AG04449 (cell line): ENCODE measurements around the gene RPUSD1.

Experiments
- CTCF ChIA-PET: fragments of 350-600 bp; formaldehyde crosslinking; extraction: SDS; loops from one replicate; lab custom pipeline; 2021; ENCODE audit warnings: antibody characterized with exemption; lab: Yijun Ruan, JAX
- POLR2A ChIA-PET: fragments of 400-600, 350-600 bp; formaldehyde crosslinking; extraction: SDS; loops from one replicate; lab custom pipeline; 2020; ENCODE audit warnings: antibody characterized with exemption, inconsistent platforms; lab: Yijun Ruan, JAX
- DNase-seq: peaks from one replicate; pipeline ENCODE4 v3.0.0-alpha.2; 2010; ENCODE audit warnings: low read depth, low spot score
- H3K4me3 ChIP-seq: 2 replicates; pipeline ENCODE4 v1.5.1; 2011; ENCODE audit warnings: low read depth, mild to moderate bottlenecking, control low read depth, low read length
- CTCF ChIP-seq: IDR thresholded peaks from one replicate; pipeline ENCODE4 v1.5.1; 2011; ENCODE audit warnings: mild to moderate bottlenecking, moderate library complexity, low read length, control low read depth, inconsistent platforms; ENCODE audit not compliant: insufficient read depth; ENCODE audit errors: missing control alignments

Gene RPUSD1

GRCh38 chr16:767743-768235 lies 20.4 kb downstream of the RPUSD1 start:
- ChIA-PET POLR2A (no interaction called here), CTCF (no interaction called here)
- no peak overlapping the region for H3K4me3 ChIP-seq
- no peak for TF ChIP-seq CTCF
- no peak for DNase-seq

DNA sequence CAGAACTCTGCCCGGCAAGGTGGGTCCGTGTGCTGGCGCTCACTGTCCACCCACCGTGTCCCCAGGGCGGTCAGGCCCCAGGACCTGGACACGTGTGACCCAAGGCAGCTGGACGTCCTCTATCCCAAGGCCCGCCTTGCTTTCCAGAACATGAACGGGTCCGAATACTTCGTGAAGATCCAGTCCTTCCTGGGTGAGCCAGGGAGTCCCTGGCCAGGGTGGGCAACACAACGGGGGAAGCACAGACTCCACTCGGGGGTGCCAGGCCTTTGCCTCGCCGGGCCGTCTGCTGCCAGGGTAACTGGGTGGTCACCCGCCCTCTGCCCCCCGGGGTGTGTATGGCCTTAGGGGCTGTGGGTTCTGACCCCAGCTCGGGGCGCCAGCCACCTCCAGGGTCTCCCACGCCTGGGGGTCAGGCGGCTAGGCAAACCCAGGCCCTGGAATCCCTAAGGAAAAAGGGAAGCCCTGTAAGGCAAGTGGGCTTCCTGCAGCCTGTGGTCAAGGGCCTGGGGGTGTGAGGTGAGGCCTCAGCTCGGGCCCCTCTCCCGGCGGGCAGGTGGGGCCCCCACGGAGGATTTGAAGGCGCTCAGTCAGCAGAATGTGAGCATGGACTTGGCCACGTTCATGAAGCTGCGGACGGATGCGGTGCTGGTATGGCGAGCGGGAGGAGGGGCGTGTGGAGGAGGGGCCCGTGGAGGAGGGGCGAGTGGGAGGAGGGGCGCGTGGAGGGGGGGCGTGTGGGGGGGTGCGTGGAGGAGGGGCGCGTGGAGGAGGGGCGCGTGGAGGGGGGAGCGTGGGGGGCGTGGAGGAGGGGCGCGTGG lies 21.2 kb downstream of the RPUSD1 start:
- no peak for DNase-seq
- ChIA-PET CTCF (no interaction called here), POLR2A (no interaction called here)
- no peak for TF ChIP-seq CTCF
- H3K4me3 ChIP-seq: no peak overlapping the region

DNA sequence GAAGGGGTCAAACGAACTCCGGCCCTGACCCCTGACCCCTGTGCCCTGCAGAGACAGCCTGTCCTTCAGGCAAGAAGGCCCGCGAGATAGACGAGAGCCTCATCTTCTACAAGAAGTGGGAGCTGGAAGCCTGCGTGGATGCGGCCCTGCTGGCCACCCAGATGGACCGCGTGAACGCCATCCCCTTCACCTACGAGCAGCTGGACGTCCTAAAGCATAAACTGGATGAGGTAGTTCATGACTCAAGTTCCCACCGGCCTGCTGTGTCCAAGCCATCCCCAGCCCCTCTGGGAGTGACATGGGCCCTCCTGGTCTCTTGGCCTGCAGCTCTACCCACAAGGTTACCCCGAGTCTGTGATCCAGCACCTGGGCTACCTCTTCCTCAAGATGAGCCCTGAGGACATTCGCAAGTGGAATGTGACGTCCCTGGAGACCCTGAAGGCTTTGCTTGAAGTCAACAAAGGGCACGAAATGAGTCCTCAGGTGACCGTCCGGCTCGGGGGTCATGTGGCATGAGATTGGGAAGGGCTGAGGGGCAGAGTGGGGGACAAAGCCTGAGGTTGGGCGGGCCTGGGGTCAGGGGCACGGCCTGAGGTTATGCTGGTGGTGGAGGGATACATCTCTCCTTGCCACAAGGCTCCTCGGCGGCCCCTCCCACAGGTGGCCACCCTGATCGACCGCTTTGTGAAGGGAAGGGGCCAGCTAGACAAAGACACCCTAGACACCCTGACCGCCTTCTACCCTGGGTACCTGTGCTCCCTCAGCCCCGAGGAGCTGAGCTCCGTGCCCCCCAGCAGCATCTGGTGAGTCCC lies 22.0 kb downstream of the RPUSD1 start:
- TF ChIP-seq CTCF: no peak
- no peak for DNase-seq
- ChIA-PET POLR2A (no interaction called here), CTCF (no interaction called here)
- no peak overlapping the region for H3K4me3 ChIP-seq

DNA sequence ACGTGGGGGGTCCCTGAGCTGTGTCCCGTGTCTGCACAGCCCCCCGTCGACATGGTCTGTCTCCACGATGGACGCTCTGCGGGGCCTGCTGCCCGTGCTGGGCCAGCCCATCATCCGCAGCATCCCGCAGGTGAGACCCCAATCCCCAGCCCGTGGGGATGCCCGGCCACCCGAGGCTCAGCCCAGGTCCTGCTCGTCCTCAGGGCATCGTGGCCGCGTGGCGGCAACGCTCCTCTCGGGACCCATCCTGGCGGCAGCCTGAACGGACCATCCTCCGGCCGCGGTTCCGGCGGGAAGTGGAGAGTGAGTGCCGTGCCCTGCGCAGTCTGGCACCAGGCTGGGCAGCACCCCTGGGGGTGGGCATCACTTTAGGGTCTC lies 22.7 kb downstream of the RPUSD1 start:
- CTCF ChIA-PET: no interaction called here
- no peak overlapping the region for H3K4me3 ChIP-seq
- POLR2A ChIA-PET: no interaction called here
- no peak for DNase-seq
- no peak for TF ChIP-seq CTCF

GRCh38 chr16:764848-765487 lies 23.2 kb downstream of the RPUSD1 start:
- ChIA-PET CTCF (no interaction called here), POLR2A (no interaction called here)
- TF ChIP-seq CTCF: no peak
- no peak for DNase-seq
- no peak overlapping the region for H3K4me3 ChIP-seq
